DND-41 (cell line): ENCODE data around the gene LMX1A.

Experiments used
- ATAC-seq: fragments of 200-7000 bp; cut with Tn5 transposase; 3 replicates; pipeline ENCODE4 v1.9.1; 2021; ENCODE audit warnings: low read depth; ENCODE audit not compliant: insufficient read depth
- DNase-seq: peaks from one replicate; pipeline ENCODE4 v3.0.0-alpha.2; 2020
- H2AFZ ChIP-seq: 2 replicates; pipeline ENCODE4 v1.6.0; 2012; ENCODE audit warnings: low read depth, low read length
- H3K27ac ChIP-seq: 2 replicates; pipeline ENCODE4 v1.5.1; 2012; ENCODE audit warnings: low read length, inconsistent platforms
- H3K27me3 ChIP-seq: fragments of 200-600 bp; sonication (generic); 2 replicates; pipeline ENCODE4 v1.6.0; 2012; ENCODE audit warnings: low read length, mild to moderate bottlenecking, inconsistent platforms; ENCODE audit not compliant: insufficient read depth, poor library complexity
- H3K36me3 ChIP-seq: 2 replicates; pipeline ENCODE4 v1.5.1; 2012; ENCODE audit warnings: low read length, inconsistent platforms; ENCODE audit not compliant: insufficient read depth
- H3K4me1 ChIP-seq: 2 replicates; pipeline ENCODE4 v1.5.1; 2012; ENCODE audit warnings: mild to moderate bottlenecking, low read length; ENCODE audit not compliant: insufficient read depth
- H3K4me2 ChIP-seq: 2 replicates; pipeline ENCODE4 v1.6.0; 2012; ENCODE audit warnings: mild to moderate bottlenecking, moderate library complexity, low read length, inconsistent platforms; ENCODE audit not compliant: insufficient read depth
- H3K4me3 ChIP-seq, 2 experiments: fragments of 200-600 bp in 1 of 2; shearing (Covaris generic) in 1 of 2; 2 replicates each; pipeline ENCODE4 v1.5.1; 2012 to 2016; ENCODE audit warnings: inconsistent platforms in 2 of 2, low read length in 2 of 2, mild to moderate bottlenecking in 2 of 2, low read depth in 1 of 2, moderate library complexity in 1 of 2
- H3K79me2 ChIP-seq: 2 replicates; pipeline ENCODE4 v1.6.0; 2012; ENCODE audit warnings: low read length, inconsistent platforms; ENCODE audit not compliant: insufficient read depth
- H3K9ac ChIP-seq: 2 replicates; pipeline ENCODE4 v1.6.0; 2012; ENCODE audit warnings: low read depth, mild to moderate bottlenecking, inconsistent platforms, low read length, moderate library complexity
- H3K9me3 ChIP-seq: 2 replicates; pipeline ENCODE4 v1.5.1; 2012; ENCODE audit warnings: low read length, moderate library complexity, mild to moderate bottlenecking, inconsistent platforms; ENCODE audit not compliant: insufficient read depth, severe bottlenecking
- H4K20me1 ChIP-seq: 2 replicates; pipeline ENCODE4 v1.6.0; 2012; ENCODE audit warnings: low read length; ENCODE audit not compliant: insufficient read depth
- EZH2 ChIP-seq: IDR thresholded peaks from 3 replicates; pipeline ENCODE4 v1.6.1; 2012; ENCODE audit warnings: borderline replicate concordance, low read depth, mild to moderate bottlenecking, moderate library complexity, low read length, inconsistent platforms; ENCODE audit not compliant: severe bottlenecking
- TF ChIP-seq, protein P1 (sequence below): IDR thresholded peaks from 2 replicates; pipeline ENCODE4 v1.5.1; 2012; ENCODE audit warnings: borderline replicate concordance, low read length, moderate library complexity, mild to moderate bottlenecking; ENCODE audit not compliant: poor library complexity, severe bottlenecking; ENCODE audit errors: extremely low read depth

LMX1A gene

DNA sequence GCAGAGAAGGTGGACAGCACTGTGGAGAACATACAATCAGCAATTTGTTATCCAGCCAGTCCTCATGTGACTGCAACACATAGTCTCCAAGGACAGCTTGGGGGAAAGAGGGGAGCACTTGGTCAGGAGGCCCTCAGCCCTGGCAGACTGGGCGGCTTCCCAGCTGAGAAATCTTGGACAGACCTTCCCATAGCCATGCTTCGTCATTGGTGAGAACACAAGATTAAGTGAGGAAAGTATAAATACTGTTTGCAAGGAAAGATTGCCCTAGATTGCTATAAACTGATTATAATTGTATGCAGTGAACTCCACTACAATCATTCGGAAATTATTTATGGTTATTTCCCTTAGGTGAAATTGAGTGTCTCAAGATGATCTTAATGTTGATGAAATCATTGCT lies 131.5 kb downstream of the LMX1A start:
- no peaks in the 10 kb centered on the region for H3K36me3 ChIP-seq
- H3K9ac ChIP-seq = no peak overlapping the region
- H2AFZ ChIP-seq = no peak overlapping the region
- ATAC-seq (no peak), DNase-seq (no peak)
- H3K9me3 ChIP-seq = no peaks in the 10 kb centered on the region
- H3K27ac ChIP-seq = no peak overlapping the region
- no peaks in the 10 kb centered on the region for H3K79me2 ChIP-seq
- no peaks in the 10 kb centered on the region for H4K20me1 ChIP-seq
- H3K27me3 ChIP-seq = no peaks in the 10 kb centered on the region
- H3K4me2 ChIP-seq = no peak overlapping the region
- TF ChIP-seq EZH2 = no peak
- TF ChIP-seq, protein P1, sequence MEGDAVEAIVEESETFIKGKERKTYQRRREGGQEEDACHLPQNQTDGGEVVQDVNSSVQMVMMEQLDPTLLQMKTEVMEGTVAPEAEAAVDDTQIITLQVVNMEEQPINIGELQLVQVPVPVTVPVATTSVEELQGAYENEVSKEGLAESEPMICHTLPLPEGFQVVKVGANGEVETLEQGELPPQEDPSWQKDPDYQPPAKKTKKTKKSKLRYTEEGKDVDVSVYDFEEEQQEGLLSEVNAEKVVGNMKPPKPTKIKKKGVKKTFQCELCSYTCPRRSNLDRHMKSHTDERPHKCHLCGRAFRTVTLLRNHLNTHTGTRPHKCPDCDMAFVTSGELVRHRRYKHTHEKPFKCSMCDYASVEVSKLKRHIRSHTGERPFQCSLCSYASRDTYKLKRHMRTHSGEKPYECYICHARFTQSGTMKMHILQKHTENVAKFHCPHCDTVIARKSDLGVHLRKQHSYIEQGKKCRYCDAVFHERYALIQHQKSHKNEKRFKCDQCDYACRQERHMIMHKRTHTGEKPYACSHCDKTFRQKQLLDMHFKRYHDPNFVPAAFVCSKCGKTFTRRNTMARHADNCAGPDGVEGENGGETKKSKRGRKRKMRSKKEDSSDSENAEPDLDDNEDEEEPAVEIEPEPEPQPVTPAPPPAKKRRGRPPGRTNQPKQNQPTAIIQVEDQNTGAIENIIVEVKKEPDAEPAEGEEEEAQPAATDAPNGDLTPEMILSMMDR = no peak
- H3K4me1 ChIP-seq = no peaks in the 10 kb centered on the region
- no peak overlapping the region for H3K4me3 ChIP-seq

DNA sequence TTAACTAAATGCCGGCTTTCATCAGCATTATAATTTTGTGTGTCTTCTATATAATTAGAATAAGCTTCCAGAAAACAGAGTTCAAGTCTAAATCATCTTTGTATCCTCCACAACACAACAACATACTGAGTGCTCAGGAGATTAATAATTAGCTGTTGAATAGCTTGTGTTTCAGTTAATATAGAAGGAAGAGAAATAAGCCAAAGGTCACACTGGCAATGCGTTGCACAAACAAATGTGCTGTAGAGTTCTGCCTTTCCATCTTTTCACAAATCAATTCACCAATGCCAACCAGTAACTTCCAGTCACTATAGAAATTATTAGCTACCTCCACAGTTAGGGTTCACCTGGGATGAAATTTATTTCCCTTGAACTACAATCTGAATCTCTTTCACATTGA lies 132.0 kb downstream of the LMX1A start:
- Histone ChIP-seq H3K4me1 (no peaks in the 10 kb centered on the region), H3K27me3 (no peaks in the 10 kb centered on the region), H3K79me2 (no peaks in the 10 kb centered on the region), H3K9ac (no peak overlapping the region), H3K9me3 (no peaks in the 10 kb centered on the region), H3K4me3 (no peak overlapping the region), H3K27ac (no peak overlapping the region), H3K4me2 (no peak overlapping the region), H3K36me3 (no peaks in the 10 kb centered on the region), H2AFZ (no peak overlapping the region), H4K20me1 (no peaks in the 10 kb centered on the region)
- DNase-seq (no peak), ATAC-seq (no peak)
- TF ChIP-seq EZH2 = no peak
- TF ChIP-seq, protein P1 = no peak

DNA sequence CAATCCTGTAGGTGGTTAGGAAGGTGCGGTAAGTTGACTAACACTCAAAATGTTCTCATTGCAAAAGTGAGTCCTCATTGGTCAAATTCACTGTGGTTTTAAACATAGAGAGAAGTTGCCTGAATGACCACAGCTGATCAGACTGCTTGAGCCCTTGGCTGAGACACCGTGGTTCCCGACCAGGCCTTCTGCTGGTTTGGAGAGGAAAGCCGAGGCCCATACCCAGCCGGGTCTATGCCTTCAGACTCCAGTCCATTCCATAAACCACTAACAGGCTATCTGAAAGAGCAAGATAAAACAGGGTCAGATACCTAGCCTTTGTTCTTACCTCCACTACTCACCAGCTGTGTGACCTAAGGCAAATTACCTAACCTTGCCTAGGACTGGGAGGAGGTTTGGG lies 133.9 kb downstream of the LMX1A start:
- Histone ChIP-seq H2AFZ (no peak overlapping the region), H3K36me3 (no peaks in the 10 kb centered on the region), H3K9ac (no peak overlapping the region), H3K27me3 (no peaks in the 10 kb centered on the region), H4K20me1 (no peaks in the 10 kb centered on the region), H3K9me3 (no peaks in the 10 kb centered on the region), H3K4me3 (no peak overlapping the region), H3K4me1 (no peaks in the 10 kb centered on the region), H3K79me2 (no peaks in the 10 kb centered on the region), H3K27ac (no peak overlapping the region), H3K4me2 (no peak overlapping the region)
- DNase-seq (no peak), ATAC-seq (no peak)
- TF ChIP-seq, protein P1 = no peak
- TF ChIP-seq EZH2 = no peak

DNA sequence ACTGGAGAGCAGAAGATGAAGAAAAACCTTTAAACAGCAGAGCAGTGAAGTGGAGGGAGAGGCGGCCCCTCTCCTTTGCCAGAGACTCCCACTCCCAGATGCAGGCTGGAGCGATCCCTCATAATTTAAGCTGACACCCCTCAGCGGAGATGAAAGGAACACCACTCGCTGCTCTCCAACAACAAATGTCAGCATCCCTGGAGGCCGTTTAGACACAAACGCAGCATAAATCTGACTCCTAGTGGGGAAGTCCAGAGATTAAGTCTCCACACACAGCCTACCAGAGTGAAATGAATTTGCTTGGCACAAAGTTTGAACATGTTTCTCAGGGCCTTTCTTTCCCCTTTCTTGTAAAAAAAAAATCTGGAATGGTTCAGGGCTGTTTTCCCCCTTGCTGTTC lies 137.8 kb downstream of the LMX1A start:
- no peak for TF ChIP-seq EZH2
- TF ChIP-seq, protein P1 = no peak
- H3K9me3 ChIP-seq = no peaks in the 10 kb centered on the region
- H3K4me3 ChIP-seq = no peak overlapping the region
- H3K79me2 ChIP-seq = no peaks in the 10 kb centered on the region
- H4K20me1 ChIP-seq = no peaks in the 10 kb centered on the region
- ATAC-seq = no peak
- no peaks in the 10 kb centered on the region for H3K27me3 ChIP-seq
- DNase-seq = no peak
- no peak overlapping the region for H2AFZ ChIP-seq
- H3K27ac ChIP-seq = no peak overlapping the region
- no peaks in the 10 kb centered on the region for H3K36me3 ChIP-seq
- H3K9ac ChIP-seq = no peak overlapping the region
- H3K4me1 ChIP-seq = no peaks in the 10 kb centered on the region
- no peak overlapping the region for H3K4me2 ChIP-seq
